Testis (tissue), 2 donors: Measurements from ENCODE around the gene EDNRA.

ENCODE experiments used
- POLR2A ChIP-seq: fragments of 450-650 bp; IDR thresholded peaks from one replicate; pipeline ENCODE4 v1.6.1; 2017; ENCODE audit warnings: antibody characterized with exemption, mild to moderate bottlenecking, moderate library complexity
- TF ChIP-seq, protein P1 (sequence below), 3 experiments: fragments of 450-650 bp in 2 of 3; fragments of 200-600 bp in 1 of 3; sonication (generic) in 1 of 3; IDR thresholded peaks; one replicate each; pipeline ENCODE4 v1.5.1; 2016 to 2019; ENCODE audit warnings: antibody characterized with exemption in 3 of 3, mild to moderate bottlenecking in 2 of 3, moderate library complexity in 1 of 3

DNA sequence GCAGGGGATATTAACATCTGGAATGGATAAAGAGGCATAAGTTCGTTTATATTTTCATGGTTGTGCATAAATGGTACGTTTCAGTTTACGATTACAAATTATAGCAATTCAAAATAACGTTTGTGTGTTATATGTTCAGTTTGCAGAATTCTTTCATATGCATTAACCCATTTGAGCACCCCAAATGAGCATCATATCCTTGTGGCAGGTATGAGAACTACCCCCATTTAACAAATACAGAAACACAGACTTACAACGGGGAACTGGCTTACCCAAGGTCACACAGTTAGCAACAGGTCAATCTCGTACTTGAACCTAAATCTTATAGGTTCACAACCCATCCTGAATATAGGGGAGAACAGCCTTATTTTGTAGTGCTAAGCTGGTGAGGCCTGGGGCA lies 33.1 kb downstream of the EDNRA start:
- TF ChIP-seq, protein P1, sequence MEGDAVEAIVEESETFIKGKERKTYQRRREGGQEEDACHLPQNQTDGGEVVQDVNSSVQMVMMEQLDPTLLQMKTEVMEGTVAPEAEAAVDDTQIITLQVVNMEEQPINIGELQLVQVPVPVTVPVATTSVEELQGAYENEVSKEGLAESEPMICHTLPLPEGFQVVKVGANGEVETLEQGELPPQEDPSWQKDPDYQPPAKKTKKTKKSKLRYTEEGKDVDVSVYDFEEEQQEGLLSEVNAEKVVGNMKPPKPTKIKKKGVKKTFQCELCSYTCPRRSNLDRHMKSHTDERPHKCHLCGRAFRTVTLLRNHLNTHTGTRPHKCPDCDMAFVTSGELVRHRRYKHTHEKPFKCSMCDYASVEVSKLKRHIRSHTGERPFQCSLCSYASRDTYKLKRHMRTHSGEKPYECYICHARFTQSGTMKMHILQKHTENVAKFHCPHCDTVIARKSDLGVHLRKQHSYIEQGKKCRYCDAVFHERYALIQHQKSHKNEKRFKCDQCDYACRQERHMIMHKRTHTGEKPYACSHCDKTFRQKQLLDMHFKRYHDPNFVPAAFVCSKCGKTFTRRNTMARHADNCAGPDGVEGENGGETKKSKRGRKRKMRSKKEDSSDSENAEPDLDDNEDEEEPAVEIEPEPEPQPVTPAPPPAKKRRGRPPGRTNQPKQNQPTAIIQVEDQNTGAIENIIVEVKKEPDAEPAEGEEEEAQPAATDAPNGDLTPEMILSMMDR (IDR thresholded peaks at IDR 0.05) = peak in 1 of 3 experiments; percentile 8
- no peak for TF ChIP-seq POLR2A
